HCT116 (cell line): ENCODE results near the gene SLC6A12. TPM values are rescaled to one million over a fixed set of nuclear protein-coding genes. Genes with fewer than 3 reads are reported as not detected.

ENCODE experiments used
- ATAC-seq: fragments of 200-7000 bp; cut with Tn5 transposase; 2 replicates; pipeline ENCODE4 v1.9.1; 2020; ENCODE audit warnings: mild to moderate bottlenecking, moderate library complexity
- BruUV-seq: library from RNA; stranded (reverse); fragments of 400-500 nt; replicated peaks from 2 replicates; lab custom pipeline; 2021; lab: Mats Ljungman, UMichigan
- CTCF ChIA-PET: fragments of 300-600 bp; sonication (Branson Sonifier 250); formaldehyde crosslinking; loops from one replicate; lab custom pipeline; 2021; ENCODE audit warnings: antibody characterized with exemption; lab: Charles Lee
- POLR2A ChIA-PET: fragments of 300-600, 350-600 bp; sonication (Branson Sonifier 250); formaldehyde crosslinking; loops from one replicate; lab custom pipeline; 2021; ENCODE audit warnings: antibody characterized with exemption; lab: Charles Lee
- RAD21 ChIA-PET, 2 experiments: fragments of 300-600 bp; sonication (Branson Sonifier 250); formaldehyde crosslinking; loops; one replicate each; lab custom pipeline; 2023; ENCODE audit warnings: low total read pairs in 2 of 2; ENCODE audit not compliant: uncharacterized antibody in 2 of 2, unreplicated experiment in 2 of 2, low non-redundant PET in 1 of 2; lab: Charles Lee
- DNase-seq: peaks from one replicate; pipeline ENCODE4 v3.0.0-alpha.2; 2010; ENCODE audit warnings: low read depth, low spot score
- H2AFZ ChIP-seq: fragments of 200-600 bp; shearing (Covaris generic), sonication (generic); 2 replicates; pipeline ENCODE4 v1.6.1; 2017; ENCODE audit warnings: low read depth, mixed run types, mixed read lengths, antibody characterized with exemption, low read length; ENCODE audit not compliant: poor library complexity, severe bottlenecking
- H3K27ac ChIP-seq: 2 replicates; pipeline ENCODE4 v1.5.1; 2012; ENCODE audit warnings: low read depth, low read length
- H3K27me3 ChIP-seq: fragments of 200-600 bp; sonication (generic); 2 replicates; pipeline ENCODE4 v1.6.1; 2016; ENCODE audit warnings: mixed run types, low read length, mixed read lengths; ENCODE audit not compliant: insufficient read depth
- H3K36me3 ChIP-seq, 2 experiments: fragments of 200-500 bp in 1 of 2; fragments of 200-600 bp in 1 of 2; sonication (Bioruptor generic) in 1 of 2; sonication (generic) in 1 of 2; 2 replicates each; pipeline versions ENCODE4 v1.5.1 to v1.6.1; 2014 to 2016; ENCODE audit warnings: low read length in 2 of 2, inconsistent platforms in 1 of 2, mixed read lengths in 1 of 2, mixed run types in 1 of 2; ENCODE audit not compliant: insufficient read depth in 2 of 2, control insufficient read depth in 1 of 2
- H3K4me1 ChIP-seq, 2 experiments: fragments of 200-600 bp in 1 of 2; sonication (generic) in 1 of 2; 2 replicates each; pipeline versions ENCODE4 v1.5.1 to v1.6.1; 2012 to 2017; ENCODE audit warnings: low read length in 2 of 2, inconsistent platforms in 1 of 2, mild to moderate bottlenecking in 1 of 2, mixed read lengths in 1 of 2, mixed run types in 1 of 2, moderate library complexity in 1 of 2; ENCODE audit not compliant: insufficient read depth in 2 of 2, control insufficient read depth in 1 of 2
- H3K4me2 ChIP-seq: fragments of 200-600 bp; sonication (generic); 2 replicates; pipeline ENCODE4 v1.6.1; 2017; ENCODE audit warnings: mixed run types, low read length, mixed read lengths
- H3K4me3 ChIP-seq, 2 experiments: fragments of 200-600 bp in 1 of 2; sonication (generic) in 1 of 2; replicated peaks in 1 of 2; 2 replicates each; pipeline ENCODE4 v1.5.1; 2011 to 2016; ENCODE audit warnings: low read length in 2 of 2, control low read depth in 1 of 2, low read depth in 1 of 2, mild to moderate bottlenecking in 1 of 2, mixed read lengths in 1 of 2, mixed run types in 1 of 2
- H3K79me2 ChIP-seq: fragments of 200-600 bp; sonication (generic); 2 replicates; pipeline ENCODE4 v1.6.1; 2017; ENCODE audit warnings: mild to moderate bottlenecking, mixed run types, low read length, moderate library complexity, mixed read lengths; ENCODE audit not compliant: insufficient read depth
- H3K9ac ChIP-seq: fragments of 200-600 bp; sonication (generic); 2 replicates; pipeline ENCODE4 v1.6.1; 2016; ENCODE audit warnings: low read length, mixed read lengths
- H3K9me2 ChIP-seq: fragments of 200-600 bp; sonication (generic), shearing (Covaris generic); 2 replicates; pipeline ENCODE4 v1.6.1; 2017; ENCODE audit warnings: mixed run types, mild to moderate bottlenecking, moderate library complexity; ENCODE audit not compliant: insufficient read depth
- H3K9me3 ChIP-seq, 2 experiments: fragments of 200-500 bp in 1 of 2; fragments of 200-600 bp in 1 of 2; sonication (Bioruptor generic) in 1 of 2; sonication (generic) in 1 of 2; 2 replicates each; pipeline ENCODE4 v1.6.1; 2014 to 2017; ENCODE audit warnings: low read length in 2 of 2, mixed read lengths in 2 of 2, inconsistent platforms in 1 of 2, low read depth in 1 of 2, mild to moderate bottlenecking in 1 of 2, mixed run types in 1 of 2, moderate library complexity in 1 of 2; ENCODE audit not compliant: control insufficient read depth in 1 of 2, insufficient read depth in 1 of 2
- H4K20me1 ChIP-seq: fragments of 200-600 bp; sonication (generic), shearing (Covaris generic); 2 replicates; pipeline ENCODE4 v1.6.1; 2017; ENCODE audit warnings: mixed run types, mild to moderate bottlenecking, moderate library complexity; ENCODE audit not compliant: insufficient read depth
- CEBPB ChIP-seq: IDR thresholded peaks from 2 replicates; pipeline ENCODE4 v1.6.1; 2012; ENCODE audit warnings: low read depth
- EZH2phosphoT487 ChIP-seq: fragments of 200-600 bp; IDR thresholded peaks from 2 replicates; pipeline ENCODE4 v1.6.1; 2018; ENCODE audit warnings: antibody characterized with exemption, borderline replicate concordance
- FOSL1 ChIP-seq: IDR thresholded peaks from 2 replicates; pipeline ENCODE4 v1.6.1; 2012; ENCODE audit warnings: low read depth
- JUND ChIP-seq: IDR thresholded peaks from 2 replicates; pipeline ENCODE4 v1.6.1; 2012
- YY1 ChIP-seq: IDR thresholded peaks from 2 replicates; pipeline ENCODE4 v1.6.1; 2011; ENCODE audit warnings: low read length, low read depth, moderate library complexity, mild to moderate bottlenecking; ENCODE audit not compliant: insufficient replicate concordance; ENCODE audit errors: extremely low read depth
- intact Hi-C: fragments of 100-400 bp; cut with micrococcal nuclease; formaldehyde crosslinking; loops from 2 replicates; pipeline ENCODE4 v1.10.0; 2022
- total RNA-seq: library from RNA; stranded (reverse); gene quantifications from one replicate; pipeline ENCODE4 v1.2.1, GENCODE V29; 2021; ENCODE audit not compliant: unreplicated experiment
- TF ChIP-seq, protein P1 (sequence below): IDR thresholded peaks from 2 replicates; pipeline ENCODE4 v1.6.1; 2012; ENCODE audit warnings: low read depth

Gene SLC6A12
- total RNA-seq, 1 experiment from 2014 or later: 0.64 TPM

DNA sequence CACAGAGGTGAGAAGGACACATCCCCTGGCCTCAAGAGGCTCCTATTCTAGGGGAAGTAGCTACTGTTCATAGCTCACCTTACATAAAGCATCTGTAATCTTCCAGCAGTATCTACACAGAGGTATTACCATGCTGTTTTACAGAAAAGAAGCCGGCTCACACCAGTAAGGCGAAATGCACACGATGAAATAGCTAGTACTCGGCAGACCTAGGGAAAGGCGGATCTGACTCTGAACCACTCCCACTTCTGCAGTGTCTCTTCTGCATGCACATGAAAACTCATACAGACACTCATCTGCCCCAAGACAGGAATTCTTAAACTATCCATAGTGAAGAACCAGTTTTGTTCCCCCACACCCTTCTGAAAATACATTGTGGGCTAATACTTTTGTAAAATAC, 73.8 kb downstream of the SLC6A12 start:
- H3K9ac ChIP-seq: no peak overlapping the region
- RAD21 ChIA-PET: no interaction called here
- no peaks in the 10 kb centered on the region for H4K20me1 ChIP-seq
- CTCF ChIA-PET: interaction anchor here (1.0 kb wide), 1 partner anchor 13 kb away, joined by 3 read pairs; no protein-coding TSS in a partner anchor
- intact Hi-C loops: no loop called here
- no peak overlapping the region for H3K4me3 ChIP-seq
- 0 out of 4 replicates have a peak, but pooled peaks cover 0 to 4% of the 10 kb centered on the region in 2 experiments for H3K4me1 ChIP-seq
- no peak overlapping the region for H3K27ac ChIP-seq
- no peak for ATAC-seq
- no peak for TF ChIP-seq JUND
- TF ChIP-seq EZH2phosphoT487: no peak
- TF ChIP-seq, protein P1, sequence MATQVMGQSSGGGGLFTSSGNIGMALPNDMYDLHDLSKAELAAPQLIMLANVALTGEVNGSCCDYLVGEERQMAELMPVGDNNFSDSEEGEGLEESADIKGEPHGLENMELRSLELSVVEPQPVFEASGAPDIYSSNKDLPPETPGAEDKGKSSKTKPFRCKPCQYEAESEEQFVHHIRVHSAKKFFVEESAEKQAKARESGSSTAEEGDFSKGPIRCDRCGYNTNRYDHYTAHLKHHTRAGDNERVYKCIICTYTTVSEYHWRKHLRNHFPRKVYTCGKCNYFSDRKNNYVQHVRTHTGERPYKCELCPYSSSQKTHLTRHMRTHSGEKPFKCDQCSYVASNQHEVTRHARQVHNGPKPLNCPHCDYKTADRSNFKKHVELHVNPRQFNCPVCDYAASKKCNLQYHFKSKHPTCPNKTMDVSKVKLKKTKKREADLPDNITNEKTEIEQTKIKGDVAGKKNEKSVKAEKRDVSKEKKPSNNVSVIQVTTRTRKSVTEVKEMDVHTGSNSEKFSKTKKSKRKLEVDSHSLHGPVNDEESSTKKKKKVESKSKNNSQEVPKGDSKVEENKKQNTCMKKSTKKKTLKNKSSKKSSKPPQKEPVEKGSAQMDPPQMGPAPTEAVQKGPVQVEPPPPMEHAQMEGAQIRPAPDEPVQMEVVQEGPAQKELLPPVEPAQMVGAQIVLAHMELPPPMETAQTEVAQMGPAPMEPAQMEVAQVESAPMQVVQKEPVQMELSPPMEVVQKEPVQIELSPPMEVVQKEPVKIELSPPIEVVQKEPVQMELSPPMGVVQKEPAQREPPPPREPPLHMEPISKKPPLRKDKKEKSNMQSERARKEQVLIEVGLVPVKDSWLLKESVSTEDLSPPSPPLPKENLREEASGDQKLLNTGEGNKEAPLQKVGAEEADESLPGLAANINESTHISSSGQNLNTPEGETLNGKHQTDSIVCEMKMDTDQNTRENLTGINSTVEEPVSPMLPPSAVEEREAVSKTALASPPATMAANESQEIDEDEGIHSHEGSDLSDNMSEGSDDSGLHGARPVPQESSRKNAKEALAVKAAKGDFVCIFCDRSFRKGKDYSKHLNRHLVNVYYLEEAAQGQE: no peak
- no peak for TF ChIP-seq CEBPB
- TF ChIP-seq YY1: no peak
- no peak for TF ChIP-seq FOSL1
- no peaks in the 10 kb centered on the region for H3K79me2 ChIP-seq
- no peak for DNase-seq
- H3K9me3 ChIP-seq: no peaks in the 10 kb centered on the region
- H3K4me2 ChIP-seq: no peak overlapping the region
- no TSS peak for BruUV-seq
- H2AFZ ChIP-seq: no peak overlapping the region
- no peaks in the 10 kb centered on the region for H3K36me3 ChIP-seq
- peaks cover 4% of the 10 kb centered on the region; the same call in 1 of the 2 replicates for H3K27me3 ChIP-seq
- no peaks in the 10 kb centered on the region for H3K9me2 ChIP-seq
- POLR2A ChIA-PET: no interaction called here

Other genes with a start within 250 kb of the SLC6A12 start
- not detected for gene IQSEC3, start 147.4 kb downstream of the SLC6A12 start, total RNA-seq
- 0.39 TPM for gene SLC6A13, start 48.7 kb upstream of the SLC6A12 start, total RNA-seq
- gene KDM5A, start 175.2 kb upstream of the SLC6A12 start, total RNA-seq: 49.0 TPM
- 12.3 TPM for gene CCDC77, start 187.5 kb upstream of the SLC6A12 start, total RNA-seq
- gene B4GALNT3, start 245.8 kb upstream of the SLC6A12 start, total RNA-seq: 18.2 TPM